GM11168 (cell line): ENCODE measurements around the gene TMEM79.

ENCODE experiments used
- in situ Hi-C: fragments of 300-500 bp; cut with MboI; formaldehyde crosslinking; loops from one replicate; pipeline ENCODE4 v1.12.0; 2022; ENCODE audit warnings: low sequenced_read_pairs; ENCODE audit not compliant: unreplicated experiment

The TMEM79 gene

DNA sequence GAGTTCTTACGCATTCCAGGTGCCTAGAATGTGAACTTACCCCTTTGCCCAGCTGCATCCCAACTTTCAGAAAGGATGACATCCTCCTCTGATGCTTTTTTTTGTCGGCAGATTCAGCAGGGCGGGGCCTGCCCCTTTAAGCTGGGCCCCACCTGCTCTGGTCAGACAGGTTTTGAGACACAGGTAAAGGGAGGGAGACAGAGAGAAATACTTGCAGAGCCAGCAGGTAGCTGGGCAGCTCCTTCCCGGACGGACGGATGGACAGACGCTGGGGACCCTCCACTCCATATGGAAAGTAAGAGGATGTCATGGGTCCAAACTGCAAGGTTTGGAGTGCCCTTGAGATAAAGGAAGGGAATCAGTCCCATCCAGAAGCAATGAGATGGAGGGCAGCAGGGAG lies at the start of gene TMEM79:
Gene TMEM79, plus strand, starts transcription at position 214 of the 400 bp plus-strand sequence. CDS start 902 bp downstream, outside the sequence.
- in situ Hi-C loops: no loop called here

DNA sequence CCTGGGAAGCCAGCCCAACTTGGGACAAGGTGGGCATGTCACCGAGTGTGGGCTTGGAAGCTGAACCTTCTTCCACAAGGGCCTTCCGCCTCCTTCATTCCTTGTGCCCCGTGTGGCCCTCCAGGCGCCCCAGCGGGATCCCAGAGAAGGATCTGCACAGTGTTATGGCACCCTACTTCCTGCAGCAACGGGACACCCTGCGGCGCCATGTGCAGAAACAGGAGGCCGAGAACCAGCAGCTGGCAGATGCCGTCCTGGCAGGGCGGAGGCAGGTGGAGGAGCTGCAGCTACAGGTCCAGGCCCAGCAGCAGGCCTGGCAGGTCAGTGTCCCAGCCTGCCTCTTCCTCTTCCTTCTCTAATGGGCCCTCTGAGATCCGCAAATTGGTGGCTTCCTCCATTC lies 48.0 kb upstream of the TMEM79 start:
- in situ Hi-C loops: no loop called here

DNA sequence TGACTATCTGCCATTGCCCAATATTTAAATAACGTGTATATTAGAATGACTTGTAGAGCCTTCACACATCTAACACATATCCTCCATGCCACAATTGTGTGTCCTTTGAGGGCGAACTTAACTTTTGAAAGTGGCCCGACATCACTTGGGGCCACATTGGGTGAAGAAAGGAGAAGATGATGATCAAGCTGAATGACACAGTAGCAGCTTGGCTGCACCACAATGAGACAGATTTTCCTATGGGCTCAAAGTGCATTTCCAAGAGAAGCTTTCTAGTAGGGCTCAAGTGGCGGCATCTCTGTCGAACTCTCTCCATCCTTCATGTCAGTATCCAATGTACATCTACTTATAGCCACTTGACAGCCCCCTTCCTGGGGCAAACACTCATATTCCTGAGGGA lies 45.9 kb upstream of the TMEM79 start:
- in situ Hi-C loops: no loop called here

- in situ Hi-C loops: no loop called here
Observed at GRCh38 chr1:156241311-156241811, 42.8 kb upstream of the TMEM79 start.

GRCh38 chr1:156241926-156242325 lies 42.2 kb upstream of the TMEM79 start, which contains the start of gene BGLAP:
Gene BGLAP (plus strand): TSS chr1:156242184. CDS start chr1:156242232, 48 bp downstream.
- in situ Hi-C loops: no loop called here

- in situ Hi-C loops: no loop called here
Observed at GRCh38 chr1:156242738-156243137, 41.4 kb upstream of the TMEM79 start.

DNA sequence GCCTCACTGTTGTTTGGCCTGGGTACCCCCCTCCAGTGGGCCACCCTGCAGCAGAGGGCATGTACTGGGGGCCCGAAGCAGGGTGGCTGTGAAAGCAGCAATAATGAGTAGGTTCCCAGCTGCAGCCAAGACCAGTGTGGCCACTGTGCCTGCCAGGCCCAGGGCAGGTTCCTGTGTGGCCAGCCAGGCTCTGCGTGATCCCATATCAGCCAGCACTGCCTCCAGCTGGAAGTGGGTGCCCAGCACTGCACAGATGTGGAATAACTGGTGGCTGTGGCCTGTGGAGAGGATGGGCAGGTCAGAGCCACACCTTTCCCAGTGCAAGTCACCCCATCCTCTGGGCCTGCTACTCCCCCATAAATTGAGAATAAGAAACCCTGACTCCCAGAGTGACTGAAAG lies 40.0 kb upstream of the TMEM79 start:
- in situ Hi-C loops: no loop called here

DNA sequence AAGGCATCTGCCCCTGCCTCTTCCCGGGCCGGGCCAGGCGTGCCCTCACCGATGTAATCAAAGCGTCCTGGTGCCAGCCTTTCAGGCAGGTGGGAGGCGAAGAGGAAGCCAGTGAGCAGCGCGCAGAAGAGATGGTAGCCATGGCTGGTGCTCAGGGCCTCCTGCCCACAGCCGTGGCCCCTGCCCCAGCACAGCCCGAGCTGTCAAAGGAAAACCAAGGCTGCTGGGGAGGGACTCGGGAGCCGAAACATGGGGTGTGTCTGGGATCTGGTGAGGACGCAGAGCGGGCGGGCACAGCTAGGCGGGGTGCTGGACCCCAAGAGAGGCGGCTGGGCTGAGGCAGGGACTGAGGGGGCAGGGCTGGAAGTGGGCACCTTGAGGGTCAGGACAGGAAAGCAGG lies 39.4 kb upstream of the TMEM79 start:
- in situ Hi-C loops: no loop called here

DNA sequence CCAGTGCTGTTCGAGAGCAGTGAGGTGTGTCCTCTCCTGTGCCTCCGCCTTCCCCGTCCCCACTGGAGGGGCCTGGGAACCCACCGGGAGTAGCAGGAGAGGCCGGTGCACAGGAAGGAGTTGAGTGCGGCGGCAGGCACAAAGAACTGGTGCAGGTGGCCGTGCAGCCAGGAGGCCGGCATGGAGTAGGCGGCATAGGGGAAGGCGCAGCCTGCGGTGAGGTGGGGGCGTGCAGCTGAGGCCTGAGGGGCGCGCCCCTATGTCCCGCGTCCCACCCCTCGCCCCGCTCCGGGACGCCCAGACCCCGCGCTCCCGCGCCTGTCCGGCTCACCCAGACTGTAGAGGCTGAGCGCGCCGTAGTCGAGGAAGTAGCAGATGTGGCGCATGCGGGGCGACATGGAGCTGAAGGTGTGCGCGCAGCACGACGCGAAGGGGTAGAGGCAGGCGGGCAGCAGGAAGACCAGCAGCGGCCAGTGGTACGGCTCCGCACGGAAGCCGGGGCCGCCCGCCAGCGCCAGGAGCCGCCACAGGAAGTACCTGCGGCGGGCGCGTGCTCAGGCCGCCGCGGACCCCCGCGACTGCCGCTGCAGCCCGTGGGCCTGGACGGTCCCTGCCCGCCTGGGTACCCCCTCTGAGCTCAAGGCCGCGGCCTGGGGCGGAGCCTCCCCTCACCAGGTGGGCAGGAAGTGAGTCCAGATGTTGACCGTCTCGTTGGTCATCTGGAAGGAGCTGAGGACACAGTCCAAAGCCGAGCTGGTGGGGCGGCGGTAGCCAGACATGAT lies 38.5 kb upstream of the TMEM79 start:
- in situ Hi-C loops: no loop called here

- in situ Hi-C loops: no loop called here
Observed at GRCh38 chr1:156246241-156246780, 37.8 kb upstream of the TMEM79 start.

GRCh38 chr1:156246781-156247459 lies 37.2 kb upstream of the TMEM79 start:
- in situ Hi-C loops: no loop called here

- in situ Hi-C loops: no loop called here
Observed at GRCh38 chr1:156247460-156248322, 36.4 kb upstream of the TMEM79 start, which contains the start of gene PAQR6. Gene PAQR6 (minus strand): TSS chr1:156248056. CDS start chr1:156246731, 1,325 bp downstream.

DNA sequence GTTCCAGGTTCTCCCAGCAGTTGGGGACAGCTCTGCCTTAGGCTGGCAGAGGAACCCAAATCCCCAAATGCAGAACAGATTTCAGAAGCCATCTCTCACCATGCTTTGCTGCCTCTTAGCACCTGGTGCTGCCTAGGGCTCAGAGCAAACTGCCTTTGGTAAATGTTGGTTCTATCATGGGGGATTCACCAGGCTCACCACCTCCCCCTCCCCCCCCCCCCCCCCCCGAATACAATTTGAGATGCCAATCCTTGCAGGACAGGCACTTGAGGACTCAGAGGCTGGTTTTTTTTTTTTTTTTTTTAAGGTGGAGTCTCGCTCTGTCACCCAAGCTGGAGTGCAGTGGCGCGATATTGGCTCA lies 35.8 kb upstream of the TMEM79 start:
- in situ Hi-C loops: no loop called here

DNA sequence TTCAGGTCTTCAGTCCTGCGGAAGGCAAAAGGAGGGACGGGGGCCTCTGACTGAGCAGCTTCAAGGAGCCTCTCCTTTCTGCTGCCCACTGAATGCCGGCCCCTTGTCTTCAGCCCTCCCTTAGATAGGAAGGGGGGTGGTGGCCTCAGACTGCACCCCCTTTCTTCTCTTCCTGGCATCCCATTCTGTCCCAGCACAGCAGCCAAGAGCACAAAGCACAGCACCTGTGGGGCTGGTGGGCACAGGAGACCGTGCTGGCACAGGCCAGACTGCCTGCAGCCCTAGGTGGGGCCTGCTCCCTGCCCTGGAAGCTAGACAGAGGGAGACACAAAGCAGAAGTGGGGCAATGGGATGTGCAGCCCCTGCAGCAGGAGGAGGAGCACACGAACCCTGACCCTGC lies 34.5 kb upstream of the TMEM79 start:
- in situ Hi-C loops: no loop called here

DNA sequence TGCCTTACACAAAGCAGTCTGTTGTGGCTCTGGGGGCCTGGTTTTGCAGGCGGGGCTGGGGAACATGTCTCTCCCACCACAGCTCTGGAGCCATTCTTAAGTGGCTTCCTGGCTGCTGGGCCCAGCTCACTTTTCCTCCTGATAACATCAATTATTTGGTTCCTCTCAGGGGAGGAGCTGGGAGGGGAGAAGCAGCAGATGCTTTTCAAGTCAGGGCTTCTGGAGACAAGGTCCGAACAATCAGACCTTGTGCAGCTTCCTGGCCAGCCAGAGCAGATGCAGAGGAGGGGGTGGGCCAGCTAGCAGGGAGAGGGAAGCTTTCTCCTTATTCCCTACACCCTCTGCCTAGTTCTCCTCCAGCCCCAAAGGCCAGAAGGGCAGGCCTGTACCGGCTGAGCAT lies 32.6 kb upstream of the TMEM79 start:
- in situ Hi-C loops: no loop called here

DNA sequence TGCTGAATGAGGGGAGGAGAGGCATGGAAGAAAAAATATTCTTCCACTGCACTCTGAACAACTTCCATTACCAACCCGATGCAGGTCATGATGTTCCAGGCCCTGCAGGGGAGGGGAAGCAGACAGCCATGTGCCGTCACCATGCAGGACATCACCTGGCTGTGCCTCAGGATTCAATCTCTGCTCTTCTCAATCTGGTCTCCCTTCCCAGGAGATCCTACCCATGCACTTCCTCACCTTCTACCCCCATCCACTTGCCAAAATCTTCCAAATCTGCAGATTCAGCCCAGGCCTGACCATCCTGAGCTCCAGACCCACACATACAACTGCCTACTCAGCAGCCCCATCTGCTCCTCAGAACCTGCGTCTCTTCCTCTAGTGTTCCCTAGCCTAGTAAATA lies 30.5 kb upstream of the TMEM79 start:
- in situ Hi-C loops: no loop called here

GRCh38 chr1:156257711-156258110 lies 26.4 kb upstream of the TMEM79 start:
- in situ Hi-C loops: no loop called here

- in situ Hi-C loops: no loop called here
Observed at GRCh38 chr1:156258859-156259258, 25.3 kb upstream of the TMEM79 start.

DNA sequence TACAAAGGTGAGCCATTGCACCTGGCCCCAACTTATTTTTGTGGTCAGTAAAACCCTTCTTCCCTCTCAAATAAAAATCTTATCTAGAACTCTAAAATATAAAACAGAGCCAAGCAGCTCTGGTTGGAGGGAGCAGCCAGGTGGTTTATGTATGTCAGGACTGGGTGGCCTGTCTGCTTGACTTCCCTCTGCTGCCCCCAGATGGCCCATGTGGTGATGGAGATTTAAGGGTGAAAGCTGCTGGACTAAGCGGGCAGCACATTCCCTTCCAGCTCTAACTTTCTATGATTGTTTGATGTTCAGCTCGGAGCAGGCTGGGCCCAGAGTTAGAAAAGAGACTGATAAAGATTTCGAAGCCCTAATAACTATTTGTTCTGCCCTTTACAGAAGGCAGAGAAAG lies 24.3 kb upstream of the TMEM79 start:
- in situ Hi-C loops: no loop called here

DNA sequence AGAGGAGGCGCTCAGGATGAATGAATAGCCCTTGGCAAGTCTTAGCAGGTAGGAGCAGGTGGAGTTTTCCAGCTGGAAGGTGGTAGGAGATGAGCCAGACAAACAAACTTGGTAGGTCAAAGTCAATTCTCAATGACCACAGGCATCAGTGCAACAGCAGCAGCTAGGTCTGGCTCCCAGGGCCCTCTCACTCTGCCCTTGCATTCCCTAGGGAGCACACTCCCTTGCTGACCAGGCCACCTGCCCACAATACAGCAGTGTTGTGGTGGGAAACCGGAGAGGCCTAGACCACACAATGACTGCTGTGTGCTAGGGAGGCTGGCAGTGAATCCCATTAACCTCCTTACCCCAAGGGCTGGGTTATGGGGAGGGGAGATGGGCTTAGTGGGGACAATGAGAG lies 23.2 kb upstream of the TMEM79 start:
- in situ Hi-C loops: no loop called here
